Fibroblast of lung (primary cell): ENCODE measurements around the gene NKPD1. TPM values are rescaled to one million over a fixed set of nuclear protein-coding genes. Genes with fewer than 3 reads are reported as not detected.

Experiments
- DNase-seq, 2 donors: peaks; one replicate each; pipeline versions ENCODE4 v3.0.0 to v3.0.0-alpha.2; 2010; ENCODE audit warnings: low read depth in 2 of 2
- H2AFZ ChIP-seq: 2 replicates; pipeline ENCODE4 v1.5.1; 2012; ENCODE audit warnings: low read length, control low read depth, inconsistent platforms
- H3K27ac ChIP-seq: 2 replicates; pipeline ENCODE4 v1.5.1; 2011; ENCODE audit warnings: low read length, control low read depth; ENCODE audit not compliant: insufficient read depth
- H3K27me3 ChIP-seq: 2 replicates; pipeline ENCODE4 v1.5.1; 2011; ENCODE audit warnings: mild to moderate bottlenecking, low read length; ENCODE audit not compliant: control insufficient read depth, insufficient read depth
- H3K36me3 ChIP-seq: 2 replicates; pipeline ENCODE4 v1.5.1; 2011; ENCODE audit warnings: low read length; ENCODE audit not compliant: control insufficient read depth, insufficient read depth
- H3K4me1 ChIP-seq: 2 replicates; pipeline ENCODE4 v1.5.1; 2011; ENCODE audit warnings: low read length; ENCODE audit not compliant: control insufficient read depth, insufficient read depth; ENCODE audit errors: extremely low read depth
- H3K4me2 ChIP-seq: 2 replicates; pipeline ENCODE4 v1.5.1; 2011; ENCODE audit warnings: low read length, control low read depth; ENCODE audit not compliant: insufficient read depth; ENCODE audit errors: extremely low read depth
- H3K4me3 ChIP-seq, 4 experiments: fragments of 200-600 bp in 1 of 4; sonication (generic) in 1 of 4; replicated peaks in 1 of 4; 2 replicates each; pipeline ENCODE4 v1.5.1; 2011 to 2016; ENCODE audit warnings: low read length in 4 of 4, low read depth in 3 of 4, mild to moderate bottlenecking in 3 of 4, control low read depth in 2 of 4, inconsistent platforms in 1 of 4, mixed read lengths in 1 of 4; ENCODE audit not compliant: insufficient read depth in 1 of 4; ENCODE audit errors: control extremely low read depth in 1 of 4
- H3K79me2 ChIP-seq: 2 replicates; pipeline ENCODE4 v1.5.1; 2012; ENCODE audit warnings: mild to moderate bottlenecking, low read length, inconsistent platforms; ENCODE audit not compliant: control insufficient read depth, insufficient read depth
- H3K9ac ChIP-seq: 2 replicates; pipeline ENCODE4 v1.5.1; 2011; ENCODE audit warnings: mild to moderate bottlenecking, low read length, control low read depth; ENCODE audit not compliant: insufficient read depth
- H3K9me3 ChIP-seq: 2 replicates; pipeline ENCODE4 v1.5.1; 2012; ENCODE audit warnings: low read depth, low read length; ENCODE audit not compliant: control insufficient read depth, insufficient read depth
- H4K20me1 ChIP-seq: 2 replicates; pipeline ENCODE4 v1.5.1; 2011; ENCODE audit warnings: low read length; ENCODE audit not compliant: control insufficient read depth, insufficient read depth; ENCODE audit errors: extremely low read depth
- EZH2 ChIP-seq: IDR thresholded peaks from 2 replicates; pipeline ENCODE4 v1.5.1; 2012; ENCODE audit warnings: low read length, control low read depth, mild to moderate bottlenecking; ENCODE audit errors: missing control alignments
- polyA plus RNA-seq, 2 donors: library from polyadenylated mRNA; depleted of rRNA in 1 of 2; stranded (reverse) in 1 of 2; unstranded in 1 of 2; fragments of >200 nt; gene quantifications; 2 replicates each; pipeline ENCODE4 v1.2.1, GENCODE V29; 2011 to 2012; ENCODE audit warnings: missing spikeins in 1 of 2
- total RNA-seq: library from RNA; depleted of rRNA; stranded (reverse); fragments of >200 nt; gene quantifications from 2 replicates; pipeline ENCODE4 v1.2.1, GENCODE V29; 2014
- TF ChIP-seq, protein P1 (sequence below), 2 donors: IDR thresholded peaks in 1 of 2; conservative IDR thresholded peaks in 1 of 2; 1 replicate in 1 of 2; 2 replicates in 1 of 2; pipeline ENCODE4 v1.5.1; 2011 to 2012; ENCODE audit warnings: low read length in 2 of 2, control low read depth in 1 of 2, inconsistent platforms in 1 of 2, low read depth in 1 of 2, mild to moderate bottlenecking in 1 of 2

The NKPD1 gene
- total and polyA plus RNA-seq, 2 donors (not counting 1 experiment from before 2014, with no cell fraction given) = 0.17 TPM; not detected in 1

GRCh38 chr19:45163751-45164460 lies 3.1 kb upstream of the NKPD1 start:
- Histone ChIP-seq H3K4me3 (no peak overlapping the region), H3K79me2 (no peaks in the 10 kb centered on the region), H3K9ac (no peak overlapping the region), H4K20me1 (no peaks in the 10 kb centered on the region), H3K27me3 (peaks cover 6% of the 10 kb centered on the region), H3K27ac (no peak overlapping the region), H2AFZ (no peak overlapping the region), H3K9me3 (no peaks in the 10 kb centered on the region), H3K36me3 (no peaks in the 10 kb centered on the region), H3K4me1 (no peaks in the 10 kb centered on the region), H3K4me2 (peak overlapping the region; percentile 13)
- DNase-seq = no peak
- TF ChIP-seq EZH2 = no peak
- TF ChIP-seq, protein P1, sequence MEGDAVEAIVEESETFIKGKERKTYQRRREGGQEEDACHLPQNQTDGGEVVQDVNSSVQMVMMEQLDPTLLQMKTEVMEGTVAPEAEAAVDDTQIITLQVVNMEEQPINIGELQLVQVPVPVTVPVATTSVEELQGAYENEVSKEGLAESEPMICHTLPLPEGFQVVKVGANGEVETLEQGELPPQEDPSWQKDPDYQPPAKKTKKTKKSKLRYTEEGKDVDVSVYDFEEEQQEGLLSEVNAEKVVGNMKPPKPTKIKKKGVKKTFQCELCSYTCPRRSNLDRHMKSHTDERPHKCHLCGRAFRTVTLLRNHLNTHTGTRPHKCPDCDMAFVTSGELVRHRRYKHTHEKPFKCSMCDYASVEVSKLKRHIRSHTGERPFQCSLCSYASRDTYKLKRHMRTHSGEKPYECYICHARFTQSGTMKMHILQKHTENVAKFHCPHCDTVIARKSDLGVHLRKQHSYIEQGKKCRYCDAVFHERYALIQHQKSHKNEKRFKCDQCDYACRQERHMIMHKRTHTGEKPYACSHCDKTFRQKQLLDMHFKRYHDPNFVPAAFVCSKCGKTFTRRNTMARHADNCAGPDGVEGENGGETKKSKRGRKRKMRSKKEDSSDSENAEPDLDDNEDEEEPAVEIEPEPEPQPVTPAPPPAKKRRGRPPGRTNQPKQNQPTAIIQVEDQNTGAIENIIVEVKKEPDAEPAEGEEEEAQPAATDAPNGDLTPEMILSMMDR (conservative IDR thresholded peaks at IDR 0.05 in 1 of 2, IDR thresholded peaks at IDR 0.05 in 1 of 2; ENCODE audit: low read depth in 1 of 2, low read length in 2 of 2) = no peak

- Histone ChIP-seq H3K9me3 (no peaks in the 10 kb centered on the region), H3K4me1 (no peaks in the 10 kb centered on the region), H3K27ac (no peak overlapping the region), H2AFZ (no peak overlapping the region), H3K9ac (no peak overlapping the region), H3K4me2 (no peak overlapping the region), H3K79me2 (no peaks in the 10 kb centered on the region), H3K4me3 (no peak overlapping the region), H3K36me3 (no peaks in the 10 kb centered on the region), H4K20me1 (no peaks in the 10 kb centered on the region), H3K27me3 (peaks cover 6% of the 10 kb centered on the region)
- no peak for DNase-seq
- TF ChIP-seq, protein P1 (conservative IDR thresholded peaks at IDR 0.05 in 1 of 2, IDR thresholded peaks at IDR 0.05 in 1 of 2; ENCODE audit: low read depth in 1 of 2, low read length in 2 of 2) = no peak
- no peak for TF ChIP-seq EZH2
These were observed 2.4 kb upstream of the NKPD1 start for GRCh38 chr19:45163156-45163555.

GRCh38 chr19:45162608-45163143 lies 1.9 kb upstream of the NKPD1 start:
- Histone ChIP-seq H3K27me3 (peaks cover 6% of the 10 kb centered on the region), H3K79me2 (no peaks in the 10 kb centered on the region), H3K4me2 (no peak overlapping the region), H3K27ac (no peak overlapping the region), H4K20me1 (no peaks in the 10 kb centered on the region), H3K9ac (no peak overlapping the region), H3K4me1 (no peaks in the 10 kb centered on the region), H3K4me3 (no peak overlapping the region), H2AFZ (no peak overlapping the region), H3K9me3 (no peaks in the 10 kb centered on the region), H3K36me3 (no peaks in the 10 kb centered on the region)
- DNase-seq = no peak
- TF ChIP-seq, protein P1 (conservative IDR thresholded peaks at IDR 0.05 in 1 of 2, IDR thresholded peaks at IDR 0.05 in 1 of 2; ENCODE audit: low read depth in 1 of 2, low read length in 2 of 2) = no peak
- TF ChIP-seq EZH2 = no peak
